CD8-positive, alpha-beta memory T cell (primary cell): ENCODE measurements around the gene SPTBN2. TPM values are rescaled to one million over a fixed set of nuclear protein-coding genes. Genes with fewer than 3 reads are reported as not detected.
A peak's percentile ranks its signal among the peaks of the same experiment; 100 is the strongest.
"Not testable (repeated sequence)": the region's sequence is repeated elsewhere in the genome, so short reads cannot be mapped to it uniquely, and the experiment has no call there.

ENCODE experiments used
- CTCF ChIA-PET: fragments of 350-600 bp; sonication (Branson Sonifier 250); formaldehyde crosslinking; loops from one replicate; lab custom pipeline; 2021; ENCODE audit warnings: antibody characterized with exemption; lab: Charles Lee
- POLR2A ChIA-PET: fragments of 350-600 bp; sonication (Branson Sonifier 250); formaldehyde crosslinking; loops from one replicate; lab custom pipeline; 2021; ENCODE audit warnings: antibody characterized with exemption; lab: Charles Lee
- DNase-seq, 5 donors: peaks; one replicate each; pipeline versions ENCODE4 v3.0.0 to v3.0.0-alpha.2; 2020 to 2022; ENCODE audit warnings: mixed read lengths in 1 of 5
- H3K27ac ChIP-seq: one replicate; pipeline ENCODE4 v1.7.0; 2013; ENCODE audit warnings: low read depth, mild to moderate bottlenecking, low read length, moderate library complexity
- H3K27me3 ChIP-seq: 2 replicates; pipeline ENCODE4 v1.7.0; 2013; ENCODE audit warnings: low read length, mild to moderate bottlenecking; ENCODE audit not compliant: insufficient read depth, poor library complexity, severe bottlenecking
- H3K36me3 ChIP-seq: 2 replicates; pipeline ENCODE4 v1.7.0; 2013; ENCODE audit warnings: mild to moderate bottlenecking, low read length, moderate library complexity; ENCODE audit not compliant: insufficient read depth
- H3K4me1 ChIP-seq: 2 replicates; pipeline ENCODE4 v1.7.0; 2013; ENCODE audit warnings: mild to moderate bottlenecking, low read length, moderate library complexity; ENCODE audit not compliant: insufficient read depth
- H3K4me3 ChIP-seq: 2 replicates; pipeline ENCODE4 v1.7.0; 2013; ENCODE audit warnings: mild to moderate bottlenecking, low read length
- H3K9me3 ChIP-seq: 2 replicates; pipeline ENCODE4 v1.7.0; 2013; ENCODE audit warnings: mild to moderate bottlenecking, low read length
- H3K27ac Mint-ChIP-seq, 8 donors: one replicate each; pipeline ENCODE4 v1.8.0; 2020 to 2021; ENCODE audit warnings: mixed read lengths in 8 of 8, mild to moderate bottlenecking in 6 of 8, inconsistent platforms in 3 of 8, moderate library complexity in 3 of 8
- H3K27me3 Mint-ChIP-seq, 2 donors: one replicate each; pipeline ENCODE4 v1.8.0; 2020 to 2021; ENCODE audit warnings: mixed read lengths in 2 of 2, mild to moderate bottlenecking in 1 of 2, moderate library complexity in 1 of 2
- H3K36me3 Mint-ChIP-seq, 3 donors: one replicate each; pipeline ENCODE4 v1.8.0; 2020 to 2021; ENCODE audit warnings: mixed read lengths in 3 of 3, inconsistent platforms in 1 of 3, mild to moderate bottlenecking in 1 of 3
- H3K4me1 Mint-ChIP-seq, 3 donors: one replicate each; pipeline ENCODE4 v1.8.0; 2020 to 2021; ENCODE audit warnings: mixed read lengths in 3 of 3, inconsistent platforms in 1 of 3, mild to moderate bottlenecking in 1 of 3
- H3K4me3 Mint-ChIP-seq, 7 donors: one replicate each; pipeline ENCODE4 v1.8.0; 2020 to 2021; ENCODE audit warnings: mixed read lengths in 7 of 7, mild to moderate bottlenecking in 6 of 7, moderate library complexity in 4 of 7, inconsistent platforms in 2 of 7
- H3K9me3 Mint-ChIP-seq, 5 donors: one replicate each; pipeline ENCODE4 v1.8.0; 2020 to 2022; ENCODE audit warnings: mixed read lengths in 5 of 5, mild to moderate bottlenecking in 3 of 5, moderate library complexity in 2 of 5, inconsistent platforms in 1 of 5
- polyA plus RNA-seq: library from polyadenylated mRNA; unstranded; fragments of 300-500 nt; fragmentation: Illumina TruSeq; gene quantifications from one replicate; pipeline ENCODE4 v1.2.3, GENCODE V29; 2021
- total RNA-seq, 2 experiments: library from RNA; stranded (reverse); gene quantifications; one replicate each; pipeline ENCODE4 v1.2.3, GENCODE V29; 2021

The SPTBN2 gene
- total and polyA plus RNA-seq, 3 experiments from 2014 or later, result 0.81 to 0.84 TPM; not detected in 1

DNA sequence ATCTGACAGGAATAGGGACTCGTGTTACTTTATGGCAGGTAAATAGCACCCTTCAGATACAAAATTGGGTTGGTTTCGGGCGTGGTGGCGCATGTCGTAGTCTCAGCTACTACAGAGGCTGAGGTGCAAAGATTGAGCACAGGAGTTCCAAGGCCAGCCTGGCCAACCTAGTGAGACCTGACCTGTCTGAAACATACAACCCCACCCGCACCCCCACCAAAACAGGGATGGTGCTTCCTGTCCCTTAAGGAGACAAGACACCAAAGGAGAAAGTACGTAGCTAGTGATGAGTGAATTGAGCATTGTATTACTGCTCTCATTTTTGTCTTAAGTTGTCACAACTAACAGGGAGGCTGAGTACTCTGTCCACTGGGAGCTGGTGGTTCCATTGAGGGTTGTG, 76.4 kb downstream of the SPTBN2 start:
- ChIA-PET CTCF (interaction anchor here (0.7 to 1.2 kb wide), 2 partner anchors 12 to 214 kb away, joined by 3 read pairs; partner anchors contain the start of gene MRPL11), POLR2A (interaction anchor here (3.6 kb wide), 1 partner anchor 13 kb away, joined by 30 read pairs; the partner anchor contains the start of gene RBM4)
- no peaks in the 10 kb centered on the region for H3K27me3 ChIP-seq
- no peaks in the 10 kb centered on the region for H3K9me3 Mint-ChIP-seq
- no peaks in the 10 kb centered on the region for H3K27me3 Mint-ChIP-seq
- peaks cover 0 to 63% (median 19%) of the 10 kb centered on the region in 3 donors for H3K36me3 Mint-ChIP-seq
- peaks cover 31 to 50% (median 38%) of the 10 kb centered on the region in 3 donors for H3K4me1 Mint-ChIP-seq
- no peak overlapping the region for H3K4me3 Mint-ChIP-seq
- peak overlapping the region in 5 of 8 donors; percentile 29 to 79 (median 61) for H3K27ac Mint-ChIP-seq
- H3K4me3 ChIP-seq, result no peak overlapping the region
- H3K36me3 ChIP-seq, result peaks cover 13% of the 10 kb centered on the region
- no peak overlapping the region for H3K27ac ChIP-seq
- H3K4me1 ChIP-seq, result peaks cover 9% of the 10 kb centered on the region
- no peak for DNase-seq
- no peaks in the 10 kb centered on the region for H3K9me3 ChIP-seq

DNA sequence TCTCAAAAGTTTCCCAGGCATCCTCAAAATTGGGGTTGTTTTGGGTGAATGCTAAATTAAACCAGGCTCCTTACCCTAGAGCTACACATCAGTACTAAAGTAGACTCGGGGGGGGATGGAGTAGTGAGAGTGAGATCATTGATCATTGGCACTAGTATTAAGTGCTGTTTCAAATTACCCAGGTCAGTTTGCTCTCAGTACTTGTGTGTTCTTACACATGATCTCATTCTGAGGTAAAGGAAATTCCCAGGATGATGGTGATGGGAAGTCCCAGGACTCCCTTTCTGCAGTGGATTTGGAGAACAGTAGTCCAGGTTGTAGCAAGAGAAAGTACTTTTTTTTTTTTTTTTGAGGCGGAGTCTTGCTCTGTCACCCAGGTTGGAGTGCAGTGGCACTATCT, 78.0 kb downstream of the SPTBN2 start:
- Mint-ChIP-seq H3K36me3 (peaks cover 0 to 71% (median 32%) of the 10 kb centered on the region in 3 donors), H3K27me3 (no peaks in the 10 kb centered on the region), H3K27ac (peak overlapping the region in 2 of 8 donors; percentile 10 to 46), H3K4me1 (peaks cover 47 to 64% (median 54%) of the 10 kb centered on the region in 3 donors), H3K4me3 (no peak overlapping the region), H3K9me3 (no peaks in the 10 kb centered on the region)
- CTCF ChIA-PET, result no interaction called here
- H3K27me3 ChIP-seq, result no peaks in the 10 kb centered on the region
- DNase-seq, result no peak
- no peak overlapping the region for H3K4me3 ChIP-seq
- H3K36me3 ChIP-seq, result peaks cover 25% of the 10 kb centered on the region
- no peaks in the 10 kb centered on the region for H3K9me3 ChIP-seq
- H3K4me1 ChIP-seq, result peaks cover 25% of the 10 kb centered on the region
- H3K27ac ChIP-seq, result no peak overlapping the region
- POLR2A ChIA-PET, result interaction anchor here (0.5 to 1.5 kb wide), 2 partner anchors 35 to 56 kb away, joined by 3 to 4 read pairs; partner anchors contain the start of gene RBM14

DNA sequence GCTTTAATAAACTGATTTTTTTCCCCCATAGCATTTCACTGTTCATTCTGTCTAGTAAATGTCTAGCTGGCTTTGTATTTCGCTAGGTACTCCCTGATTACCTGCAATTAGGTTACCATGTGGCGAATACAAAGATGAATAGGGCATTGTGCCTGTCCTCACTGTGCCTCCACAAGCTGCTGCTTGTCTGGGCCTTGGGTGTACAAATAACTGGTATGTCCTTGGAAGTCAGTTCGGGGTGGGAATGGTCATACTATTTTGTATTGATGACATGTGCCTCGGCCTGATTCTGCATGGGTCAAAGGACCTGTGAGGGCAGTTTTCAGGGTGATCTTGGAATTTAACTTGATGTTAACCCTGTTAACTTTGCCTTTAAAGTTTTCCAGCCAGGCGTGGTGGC, 79.1 kb downstream of the SPTBN2 start:
- Histone ChIP-seq H3K4me1 (peaks cover 36% of the 10 kb centered on the region), H3K9me3 (no peaks in the 10 kb centered on the region), H3K4me3 (no peak overlapping the region), H3K36me3 (peaks cover 37% of the 10 kb centered on the region), H3K27ac (no peak overlapping the region), H3K27me3 (no peaks in the 10 kb centered on the region)
- Mint-ChIP-seq H3K4me1 (peaks cover 54 to 70% (median 61%) of the 10 kb centered on the region in 3 donors), H3K27ac (peak overlapping the region in 3 of 8 donors; percentile 4 to 47 (median 42)), H3K36me3 (peaks cover 4 to 75% (median 37%) of the 10 kb centered on the region in 3 donors), H3K4me3 (no peak overlapping the region), H3K27me3 (no peaks in the 10 kb centered on the region), H3K9me3 (no peaks in the 10 kb centered on the region)
- POLR2A ChIA-PET, result interaction anchor here (0.5 to 1.4 kb wide), 2 partner anchors 12 to 832 kb away, joined by 5 to 6 read pairs; no protein-coding TSS in a partner anchor
- no peak for DNase-seq
- CTCF ChIA-PET, result interaction anchor here (1.5 to 3.3 kb wide), 3 partner anchors 11 to 28 kb away, joined by 4 to 11 read pairs (median 10); partner anchors contain the start of genes RBM4 and RBM4B

DNA sequence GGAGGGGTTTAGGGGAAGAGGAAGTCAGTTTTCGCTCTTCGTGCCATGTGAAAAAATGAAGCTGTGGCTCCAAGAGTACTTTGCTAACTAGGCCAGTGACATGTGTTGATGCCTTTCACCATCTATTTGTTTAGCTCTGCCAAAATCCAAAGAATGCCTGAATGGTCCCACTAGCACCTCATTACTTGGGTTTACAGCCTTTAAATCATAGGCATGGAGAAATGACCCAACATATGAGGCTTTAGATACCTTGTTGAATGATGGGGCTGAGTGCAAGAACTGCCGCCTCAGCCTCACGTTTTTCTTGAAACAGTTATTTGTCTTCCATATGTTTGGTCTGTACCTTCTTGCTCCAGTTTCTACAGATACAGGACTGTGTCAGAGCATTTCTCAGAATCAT, 82.2 kb downstream of the SPTBN2 start:
- Mint-ChIP-seq H3K4me1 (peaks cover 77 to 86% (median 81%) of the 10 kb centered on the region in 3 donors), H3K9me3 (no peaks in the 10 kb centered on the region), H3K27me3 (peaks cover 0 to 3% of the 10 kb centered on the region in 2 donors), H3K36me3 (peaks cover 17 to 89% (median 45%) of the 10 kb centered on the region in 3 donors), H3K4me3 (peak overlapping the region in 4 of 7 donors; percentile 43 to 99 (median 48)), H3K27ac (peak overlapping the region in 7 of 8 donors; percentile 13 to 79 (median 56))
- Histone ChIP-seq H3K36me3 (peaks cover 58% of the 10 kb centered on the region), H3K4me1 (peaks cover 62% of the 10 kb centered on the region), H3K27me3 (no peaks in the 10 kb centered on the region), H3K9me3 (no peaks in the 10 kb centered on the region), H3K27ac (no peak overlapping the region), H3K4me3 (no peak overlapping the region)
- no peak for DNase-seq
- ChIA-PET CTCF (no interaction called here), POLR2A (interaction anchor here (0.9 kb wide), 1 partner anchor 9 kb away, joined by 3 read pairs; no protein-coding TSS in a partner anchor)

DNA sequence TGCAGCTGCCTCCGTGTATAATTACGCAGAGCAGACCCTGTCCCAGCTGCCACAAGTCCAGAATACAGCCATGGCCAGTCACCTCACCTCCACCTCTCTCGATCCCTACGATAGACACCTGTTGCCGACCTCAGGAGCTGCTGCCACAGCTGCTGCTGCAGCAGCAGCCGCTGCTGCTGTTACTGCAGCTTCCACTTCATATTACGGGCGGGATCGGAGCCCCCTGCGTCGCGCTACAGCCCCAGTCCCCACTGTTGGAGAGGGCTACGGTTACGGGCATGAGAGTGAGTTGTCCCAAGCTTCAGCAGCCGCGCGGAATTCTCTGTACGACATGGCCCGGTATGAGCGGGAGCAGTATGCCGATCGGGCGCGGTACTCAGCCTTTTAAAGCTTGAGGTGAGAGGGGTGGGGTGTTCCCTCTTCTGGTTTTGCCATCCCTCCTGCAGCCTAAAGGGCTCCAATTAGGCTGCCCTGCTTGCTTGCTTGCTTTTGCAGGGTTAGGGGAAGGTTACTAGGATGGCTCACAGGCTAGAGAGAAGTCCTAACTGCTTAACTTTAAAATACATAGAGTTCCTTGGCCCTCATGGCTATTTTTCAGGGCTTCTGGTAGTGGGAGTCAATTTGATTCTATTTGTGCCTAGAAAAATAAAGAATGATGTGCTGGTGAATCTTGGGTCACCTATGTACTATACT, 85.1 kb downstream of the SPTBN2 start:
- Mint-ChIP-seq H3K9me3 (no peaks in the 10 kb centered on the region), H3K36me3 (peaks cover 17 to 96% (median 47%) of the 10 kb centered on the region in 3 donors)
- POLR2A ChIA-PET, result interaction anchor here (0.7 to 0.8 kb wide), 2 partner anchors 30 to 1078 kb away, joined by 3 read pairs; no protein-coding TSS in a partner anchor

DNA sequence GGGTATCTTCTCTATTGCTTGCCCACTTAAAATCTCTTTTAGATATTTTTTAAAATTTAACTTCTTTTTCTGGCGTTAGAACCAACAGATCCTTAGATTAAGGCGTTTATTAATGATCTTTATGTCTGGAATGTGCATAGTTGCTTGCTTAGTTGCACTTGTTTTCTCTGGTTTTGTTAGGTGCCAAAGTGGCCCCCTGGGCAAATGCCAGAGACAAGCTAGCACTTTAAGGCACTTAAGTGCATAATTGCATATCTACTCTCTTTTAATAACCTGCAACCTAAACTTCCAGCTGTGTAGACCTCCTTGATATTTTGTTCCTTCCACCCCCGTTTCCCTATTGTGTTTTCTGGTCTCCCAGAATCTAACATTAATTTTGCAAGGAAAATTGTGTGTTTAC, 87.2 kb downstream of the SPTBN2 start:
- peaks cover 0 to 6% of the 10 kb centered on the region in 2 donors for H3K27me3 Mint-ChIP-seq
- peaks cover 87 to 92% (median 90%) of the 10 kb centered on the region in 3 donors for H3K4me1 Mint-ChIP-seq
- Histone ChIP-seq H3K36me3 (peaks cover 71% of the 10 kb centered on the region), H3K4me3 (peak overlapping the region; percentile 20), H3K27me3 (no peaks in the 10 kb centered on the region), H3K27ac (no peak overlapping the region), H3K4me1 (peaks cover 79% of the 10 kb centered on the region), H3K9me3 (no peaks in the 10 kb centered on the region)
- H3K27ac Mint-ChIP-seq, result peak overlapping the region; percentile 11 to 98 (median 70)
- ChIA-PET CTCF (interaction anchor here (1.5 kb wide), 2 partner anchors 37 to 49 kb away, joined by 3 to 4 read pairs; partner anchors contain the start of genes CCDC87 and CCS), POLR2A (interaction anchor here (1.7 to 3.8 kb wide), 2 partner anchors 12 to 36 kb away, joined by 3 to 30 read pairs; partner anchors contain the start of gene RBM4B)
- H3K9me3 Mint-ChIP-seq, result no peaks in the 10 kb centered on the region
- H3K4me3 Mint-ChIP-seq, result peak overlapping the region; percentile 92 to 100 (median 96)
- no peak for DNase-seq
- H3K36me3 Mint-ChIP-seq, result peaks cover 17 to 88% (median 39%) of the 10 kb centered on the region in 3 donors

More for the DNA sequence above, 85.1 kb downstream of the SPTBN2 start:
- H3K4me1 ChIP-seq, result peaks cover 80% of the 10 kb centered on the region
- CTCF ChIA-PET, result interaction anchor here (1.3 kb wide), 1 partner anchor 35 kb away, joined by 3 read pairs; no protein-coding TSS in a partner anchor
- H3K27ac ChIP-seq, result no peak overlapping the region
- H3K4me3 ChIP-seq, result peak overlapping the region; percentile 11
- no peaks in the 10 kb centered on the region for H3K9me3 ChIP-seq
- Mint-ChIP-seq H3K4me3 (peak overlapping the region; percentile 42 to 100 (median 93)), H3K4me1 (peaks cover 88 to 91% (median 90%) of the 10 kb centered on the region in 3 donors), H3K27me3 (peaks cover 0 to 5% of the 10 kb centered on the region in 2 donors), H3K27ac (peak overlapping the region in 5 of 8 donors; percentile 36 to 95 (median 57))
- no peak for DNase-seq
- H3K36me3 ChIP-seq, result peaks cover 75% of the 10 kb centered on the region
- no peaks in the 10 kb centered on the region for H3K27me3 ChIP-seq

DNA sequence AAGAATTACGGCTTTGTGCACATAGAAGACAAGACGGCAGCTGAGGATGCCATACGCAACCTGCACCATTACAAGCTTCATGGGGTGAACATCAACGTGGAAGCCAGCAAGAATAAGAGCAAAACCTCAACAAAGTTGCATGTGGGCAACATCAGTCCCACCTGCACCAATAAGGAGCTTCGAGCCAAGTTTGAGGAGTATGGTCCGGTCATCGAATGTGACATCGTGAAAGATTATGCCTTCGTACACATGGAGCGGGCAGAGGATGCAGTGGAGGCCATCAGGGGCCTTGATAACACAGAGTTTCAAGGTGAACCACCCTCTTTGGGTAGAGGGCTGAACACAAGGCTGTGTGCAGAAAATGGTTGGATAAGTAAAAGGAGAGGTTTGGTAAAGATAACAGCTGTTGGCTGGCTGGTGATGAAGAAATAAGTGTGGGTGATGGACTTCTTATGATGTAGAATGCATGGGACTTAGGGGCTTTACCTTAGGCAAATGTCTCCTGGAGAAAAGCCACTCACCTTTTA, 89.1 kb downstream of the SPTBN2 start:
- H3K9me3 Mint-ChIP-seq, H3K27me3 ChIP-seq, H3K9me3 ChIP-seq, H3K27me3 Mint-ChIP-seq, DNase-seq: not testable (repeated sequence)
- H3K36me3 Mint-ChIP-seq, result peaks cover 12 to 76% (median 28%) of the 10 kb centered on the region in 3 donors
- POLR2A ChIA-PET, result interaction anchor here (0.6 to 5.1 kb wide), 7 partner anchors 14 to 173 kb away, joined by 3 to 153 read pairs (median 23); partner anchors contain the start of genes RBM14 and RBM4B
- Histone ChIP-seq H3K36me3 (peaks cover 51% of the 10 kb centered on the region), H3K4me1 (peaks cover 60% of the 10 kb centered on the region), H3K27ac (peak overlapping the region; percentile 92), H3K4me3 (peak overlapping the region; percentile 92)
- H3K4me3 Mint-ChIP-seq, result peak overlapping the region; percentile 93 to 100 (median 97)
- CTCF ChIA-PET, result interaction anchor here (1.3 to 3.5 kb wide), 4 partner anchors 9 to 38 kb away, joined by 3 to 30 read pairs (median 12); partner anchors contain the start of gene RBM4B
- peaks cover 72 to 79% (median 77%) of the 10 kb centered on the region in 3 donors for H3K4me1 Mint-ChIP-seq
- peak overlapping the region; percentile 93 to 99 (median 98) for H3K27ac Mint-ChIP-seq
